Choroid plexus epithelial cell (primary cell): ENCODE measurements around the gene OR2T27.
"Not testable (repeated sequence)": the region's sequence is repeated elsewhere in the genome, so short reads cannot be mapped to it uniquely, and the experiment has no call there.

Experiments
- DNase-seq: peaks from one replicate; pipeline ENCODE4 v3.0.0-alpha.2; 2010; ENCODE audit warnings: low read depth
- H3K4me3 ChIP-seq: 2 replicates; pipeline ENCODE4 v1.5.1; 2011; ENCODE audit warnings: low read depth, mild to moderate bottlenecking, control low read depth, low read length, moderate library complexity
- TF ChIP-seq, protein P1 (sequence below): conservative IDR thresholded peaks from 2 replicates; pipeline ENCODE4 v1.5.1; 2011; ENCODE audit warnings: low read depth, mild to moderate bottlenecking, control low read depth, inconsistent platforms, low read length, moderate library complexity

Gene OR2T27, protein sequence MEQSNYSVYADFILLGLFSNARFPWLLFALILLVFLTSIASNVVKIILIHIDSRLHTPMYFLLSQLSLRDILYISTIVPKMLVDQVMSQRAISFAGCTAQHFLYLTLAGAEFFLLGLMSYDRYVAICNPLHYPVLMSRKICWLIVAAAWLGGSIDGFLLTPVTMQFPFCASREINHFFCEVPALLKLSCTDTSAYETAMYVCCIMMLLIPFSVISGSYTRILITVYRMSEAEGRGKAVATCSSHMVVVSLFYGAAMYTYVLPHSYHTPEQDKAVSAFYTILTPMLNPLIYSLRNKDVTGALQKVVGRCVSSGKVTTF

DNA sequence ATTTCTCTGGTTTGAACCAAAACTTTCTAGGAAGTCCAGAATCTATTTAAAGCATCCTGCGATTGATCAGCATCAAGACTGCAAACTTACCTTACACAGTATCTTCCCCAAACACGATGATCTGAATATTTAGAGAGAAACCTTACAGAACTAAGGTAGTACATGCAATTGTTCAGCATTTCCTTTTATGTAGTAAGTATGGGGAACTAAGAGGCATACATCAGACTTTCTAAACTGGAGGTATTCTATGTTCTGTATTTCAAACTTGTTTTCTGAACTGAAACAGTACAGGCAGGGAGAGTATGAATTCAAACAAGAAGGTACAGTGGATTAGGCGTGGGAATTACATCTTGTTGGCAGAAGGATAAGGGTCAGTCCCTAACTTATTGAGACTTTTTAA lies at the start of gene OR2T27:
TSS of gene OR2T27 (minus strand) at position 175 of the 400 bp plus-strand sequence. CDS start 4,644 bp downstream, outside the sequence.
- not testable (repeated sequence) for DNase-seq, H3K4me3 ChIP-seq

DNA sequence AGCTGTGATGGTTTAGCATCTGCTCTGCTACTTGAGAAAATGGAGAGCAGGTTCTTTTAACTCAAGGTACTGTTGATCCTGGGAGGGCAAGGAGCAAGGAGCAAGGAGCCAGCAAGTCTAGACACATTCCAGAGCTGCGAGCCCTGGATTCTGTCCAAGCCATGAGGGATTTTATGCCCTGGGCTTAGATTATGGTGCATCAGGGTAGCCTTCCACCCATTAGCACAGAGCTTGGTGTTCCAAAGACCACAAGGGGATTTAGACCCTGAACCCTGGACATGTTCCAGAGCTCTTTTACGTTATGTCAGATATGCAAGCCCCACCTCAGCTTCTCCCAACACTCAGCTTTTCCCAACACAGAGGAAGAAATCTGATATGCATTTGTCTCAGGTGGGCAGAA lies 49.3 kb upstream of the OR2T27 start:
- H3K4me3 ChIP-seq, result no peak overlapping the region
- TF ChIP-seq, protein P1, sequence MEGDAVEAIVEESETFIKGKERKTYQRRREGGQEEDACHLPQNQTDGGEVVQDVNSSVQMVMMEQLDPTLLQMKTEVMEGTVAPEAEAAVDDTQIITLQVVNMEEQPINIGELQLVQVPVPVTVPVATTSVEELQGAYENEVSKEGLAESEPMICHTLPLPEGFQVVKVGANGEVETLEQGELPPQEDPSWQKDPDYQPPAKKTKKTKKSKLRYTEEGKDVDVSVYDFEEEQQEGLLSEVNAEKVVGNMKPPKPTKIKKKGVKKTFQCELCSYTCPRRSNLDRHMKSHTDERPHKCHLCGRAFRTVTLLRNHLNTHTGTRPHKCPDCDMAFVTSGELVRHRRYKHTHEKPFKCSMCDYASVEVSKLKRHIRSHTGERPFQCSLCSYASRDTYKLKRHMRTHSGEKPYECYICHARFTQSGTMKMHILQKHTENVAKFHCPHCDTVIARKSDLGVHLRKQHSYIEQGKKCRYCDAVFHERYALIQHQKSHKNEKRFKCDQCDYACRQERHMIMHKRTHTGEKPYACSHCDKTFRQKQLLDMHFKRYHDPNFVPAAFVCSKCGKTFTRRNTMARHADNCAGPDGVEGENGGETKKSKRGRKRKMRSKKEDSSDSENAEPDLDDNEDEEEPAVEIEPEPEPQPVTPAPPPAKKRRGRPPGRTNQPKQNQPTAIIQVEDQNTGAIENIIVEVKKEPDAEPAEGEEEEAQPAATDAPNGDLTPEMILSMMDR, result no peak
- DNase-seq, result no peak

DNA sequence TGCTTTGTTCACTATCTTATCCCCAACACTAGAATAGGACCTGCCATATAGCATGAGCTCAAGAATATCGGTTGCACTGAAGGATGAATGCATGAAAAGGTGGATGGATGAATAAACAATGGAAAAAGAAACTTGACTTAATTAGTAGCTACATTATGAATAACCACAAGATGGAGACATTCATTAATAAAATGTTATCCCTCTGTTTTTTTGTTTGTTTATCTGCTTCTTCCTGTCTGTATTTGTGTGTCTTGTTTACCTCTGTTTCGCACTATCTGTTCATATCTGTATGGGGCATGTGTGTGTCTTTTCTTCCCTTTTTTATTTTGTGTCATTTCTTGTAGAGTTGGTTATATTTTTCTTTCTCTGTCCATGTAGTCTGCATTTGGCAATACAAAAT lies 48.3 kb upstream of the OR2T27 start:
- TF ChIP-seq, protein P1, result no peak
- DNase-seq, result no peak
- no peak overlapping the region for H3K4me3 ChIP-seq

DNA sequence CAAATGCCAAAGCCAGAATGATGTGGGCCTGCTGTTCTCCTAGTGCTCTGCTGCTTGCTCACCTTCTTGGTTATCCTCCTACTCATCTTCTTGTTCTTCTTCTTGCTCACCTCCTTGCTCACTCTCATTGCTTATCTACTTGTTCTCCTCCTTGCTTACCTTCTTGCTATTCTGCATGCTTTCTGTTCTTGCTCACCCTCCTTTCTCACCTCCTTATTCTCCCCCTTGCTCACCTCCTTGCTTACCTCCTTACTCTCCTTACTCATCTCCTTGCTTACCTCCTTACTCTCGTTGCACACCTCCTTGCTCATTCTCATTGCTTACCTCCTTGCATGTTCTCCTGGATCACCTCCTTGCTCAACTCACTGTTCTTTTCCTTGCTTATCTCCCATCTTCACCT lies 47.4 kb upstream of the OR2T27 start, which contains the start of gene OR14I1:
TSS of gene OR14I1 (minus strand) at position 53 of the 400 bp plus-strand sequence.
- TF ChIP-seq, protein P1, result no peak
- no peak for DNase-seq
- no peak within 1 kb of the TSS for H3K4me3 ChIP-seq

DNA sequence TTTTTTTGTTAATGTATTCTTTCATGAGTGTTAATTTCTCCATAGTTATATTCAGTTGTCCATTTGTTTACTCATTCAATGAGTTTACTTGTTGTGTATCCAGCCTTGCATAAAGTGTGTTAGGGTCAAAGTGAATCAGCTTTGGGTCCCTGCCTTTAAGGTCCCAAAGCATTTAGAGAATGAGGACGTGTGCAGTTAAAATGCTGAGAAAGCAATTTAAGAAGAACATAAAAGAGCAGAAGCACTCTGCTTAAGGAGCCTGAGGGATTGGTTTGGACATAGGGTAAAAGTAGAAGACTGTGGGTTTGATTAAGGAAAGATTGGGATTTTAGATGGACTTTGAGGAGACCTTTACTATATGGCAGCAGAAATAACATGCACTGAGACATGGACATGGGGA lies 43.8 kb upstream of the OR2T27 start:
- H3K4me3 ChIP-seq, result no peak overlapping the region
- TF ChIP-seq, protein P1, result no peak
- no peak for DNase-seq

DNA sequence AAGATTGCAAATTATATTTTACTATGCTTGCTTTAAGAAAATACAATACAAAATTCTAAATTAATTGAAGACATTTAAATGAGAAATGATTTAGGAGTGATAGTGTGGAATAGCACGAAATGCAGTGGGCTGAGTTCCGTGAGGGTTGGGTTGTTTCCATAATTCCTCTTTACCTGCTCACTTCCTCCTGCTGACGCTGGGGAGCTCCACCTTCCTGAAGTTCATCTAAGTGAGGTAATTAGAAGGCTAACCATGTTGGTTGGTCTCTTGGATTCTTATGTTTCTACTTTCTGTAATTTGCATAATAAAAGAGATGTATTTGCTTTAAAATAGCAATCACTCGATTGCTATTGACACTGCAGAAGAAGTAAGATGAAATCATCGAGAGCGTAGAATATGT lies 42.6 kb upstream of the OR2T27 start:
- no peak for DNase-seq
- H3K4me3 ChIP-seq, result no peak overlapping the region
- TF ChIP-seq, protein P1, result no peak

DNA sequence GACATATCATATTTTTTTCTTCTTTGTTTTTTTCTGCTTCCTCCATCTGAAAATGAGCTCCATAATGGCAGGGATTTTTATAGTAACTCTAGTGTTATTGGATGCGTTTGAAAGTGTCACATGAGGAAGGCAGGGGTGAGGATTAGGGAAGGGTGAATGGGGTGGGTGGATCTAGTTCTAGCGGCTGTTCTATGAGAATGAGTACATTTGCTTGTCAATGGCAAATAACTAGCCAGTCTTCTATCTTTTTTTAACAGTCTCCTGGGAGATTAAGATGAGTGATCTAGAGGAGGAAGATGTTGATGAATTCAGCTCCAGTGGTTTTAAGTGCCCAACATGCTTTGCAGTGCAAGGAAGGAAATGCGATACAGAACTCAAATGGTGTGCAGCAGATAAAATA lies 41.4 kb upstream of the OR2T27 start:
- no peak for DNase-seq
- H3K4me3 ChIP-seq, result no peak overlapping the region
- TF ChIP-seq, protein P1, result no peak
